Measurements from ENCODE around the gene TOPAZ1.

DNA sequence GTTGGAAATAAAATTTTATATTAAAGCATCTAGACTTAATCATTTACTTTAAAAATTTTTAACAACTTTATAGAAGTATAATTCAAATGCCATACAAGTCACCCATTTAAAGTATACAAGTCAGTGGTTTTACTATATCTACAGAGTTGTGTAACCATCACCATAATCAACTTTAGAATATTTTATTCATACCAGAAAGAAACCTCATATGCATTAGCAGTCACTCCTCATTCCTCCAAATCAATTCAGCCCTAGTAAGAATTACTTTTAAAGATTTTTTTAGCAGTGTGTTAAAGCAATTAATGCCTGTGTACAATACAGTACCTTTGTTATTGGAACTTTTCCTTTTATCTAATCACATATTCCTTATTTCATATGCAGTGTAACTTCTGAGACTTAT lies 82.9 kb downstream of the TOPAZ1 start:
- TF ChIP-seq SMC3 (IDR thresholded peaks at IDR 0.05; ENCODE audit: low read depth, low read length) (no peak), CTCF (conservative IDR thresholded peaks at IDR 0.05; ENCODE audit: low read depth, low read length) (no peak), CEBPB (IDR thresholded peaks at IDR 0.05; ENCODE audit: low read depth, low read length) (no peak)

Data from IMR-90 (cell line).